ENCODE results near the gene NPVF. TPM values are rescaled to one million over a fixed set of nuclear protein-coding genes. Genes with fewer than 3 reads are reported as not detected.

The NPVF gene
- polyA plus RNA-seq, 1 donor from 2014 or later = not detected

GRCh38 chr7:25260862-25261494, 32.7 kb upstream of the NPVF start:
- Histone ChIP-seq H3F3A (ENCODE audit: insufficient read depth, low read length, poor library complexity, severe bottlenecking) (no peaks in the 10 kb centered on the region), H3K79me2 (replicated peaks; ENCODE audit: insufficient read depth, low read length) (no peaks in the 10 kb centered on the region), H3K36me3 (ENCODE audit: insufficient read depth, low read length) (no peaks in the 10 kb centered on the region), H2AFZ (ENCODE audit: low read depth, low read length) (no peak overlapping the region), H3K9ac (ENCODE audit: low read length) (no peak overlapping the region), H3K4me3 (ENCODE audit: low read length) (no peak overlapping the region), H3K27ac (ENCODE audit: low read length) (no peak overlapping the region), H3K9me3 (ENCODE audit: low read length) (no peaks in the 10 kb centered on the region), H4K20me1 (ENCODE audit: insufficient read depth) (no peaks in the 10 kb centered on the region), H3K4me2 (ENCODE audit: low read length) (no peak overlapping the region), H3K27me3 (ENCODE audit: insufficient read depth, low read depth, low read length) (no peaks in the 10 kb centered on the region), H3K9me2 (ENCODE audit: insufficient read depth, low read length) (no peaks in the 10 kb centered on the region)
- no peak for TF ChIP-seq EP300 (conservative IDR thresholded peaks at IDR 0.05; ENCODE audit: poor library complexity, severe bottlenecking)
- no peak for TF ChIP-seq RAD21 (conservative IDR thresholded peaks at IDR 0.05)
- no peak for TF ChIP-seq TAF1 (IDR thresholded peaks at IDR 0.05; ENCODE audit: low read depth)
- no peak for TF ChIP-seq CTCF (IDR thresholded peaks at IDR 0.05; ENCODE audit: poor library complexity, severe bottlenecking)
- no peak for TF ChIP-seq SMC3 (conservative IDR thresholded peaks at IDR 0.05; ENCODE audit: poor library complexity)
- TF ChIP-seq MXI1 (conservative IDR thresholded peaks at IDR 0.05; ENCODE audit: poor library complexity, severe bottlenecking) = no peak
- TF ChIP-seq REST (IDR thresholded peaks at IDR 0.05; ENCODE audit: borderline replicate concordance) = no peak
- no peak for TF ChIP-seq POLR2AphosphoS5 (IDR thresholded peaks at IDR 0.05)

GRCh38 chr7:25259487-25260243, 31.4 kb upstream of the NPVF start:
- Histone ChIP-seq H3K4me3 (ENCODE audit: low read length) (no peak overlapping the region), H3K27ac (ENCODE audit: low read length) (no peak overlapping the region), H3F3A (ENCODE audit: insufficient read depth, low read length, poor library complexity, severe bottlenecking) (no peaks in the 10 kb centered on the region), H3K79me2 (replicated peaks; ENCODE audit: insufficient read depth, low read length) (no peaks in the 10 kb centered on the region), H3K9me2 (ENCODE audit: insufficient read depth, low read length) (no peaks in the 10 kb centered on the region), H3K9ac (ENCODE audit: low read length) (no peak overlapping the region), H3K4me2 (ENCODE audit: low read length) (no peak overlapping the region), H3K36me3 (ENCODE audit: insufficient read depth, low read length) (no peaks in the 10 kb centered on the region), H4K20me1 (ENCODE audit: insufficient read depth) (no peaks in the 10 kb centered on the region), H3K27me3 (ENCODE audit: insufficient read depth, low read depth, low read length) (no peaks in the 10 kb centered on the region), H3K9me3 (ENCODE audit: low read length) (no peaks in the 10 kb centered on the region), H2AFZ (ENCODE audit: low read depth, low read length) (no peak overlapping the region)
- TF ChIP-seq TAF1 (IDR thresholded peaks at IDR 0.05; ENCODE audit: low read depth) = no peak
- peak; percentile 100 for TF ChIP-seq SMC3 (conservative IDR thresholded peaks at IDR 0.05; ENCODE audit: poor library complexity)
- TF ChIP-seq RAD21 (conservative IDR thresholded peaks at IDR 0.05) = peak; percentile 98
- peak; percentile 95 for TF ChIP-seq CTCF (IDR thresholded peaks at IDR 0.05; ENCODE audit: poor library complexity, severe bottlenecking)

Measured in neural cell (in vitro differentiated cells).